ENCODE data around the gene NPIPB5. TPM values are rescaled to one million over a fixed set of nuclear protein-coding genes. Genes with fewer than 3 reads are reported as not detected.
"Not testable (repeated sequence)": the region's sequence is repeated elsewhere in the genome, so short reads cannot be mapped to it uniquely, and the experiment has no call there.

Gene NPIPB5
- 200 and 207 TPM in 2 replicates for total RNA-seq
- long read RNA-seq, partial matches to known transcripts, result 0 of 6 reads
- long read RNA-seq, other reads (novel, unspliced or antisense), result 6 of 6 reads

- not testable (repeated sequence) for H3K36me3 Mint-ChIP-seq (ENCODE audit: unreplicated experiment); DNase-seq (ENCODE audit: extremely low spot score, unreplicated experiment); H3K4me3 Mint-ChIP-seq (ENCODE audit: unreplicated experiment); H3K9me3 Mint-ChIP-seq (ENCODE audit: unreplicated experiment); H3K4me1 Mint-ChIP-seq (ENCODE audit: unreplicated experiment); H3K27me3 Mint-ChIP-seq (ENCODE audit: unreplicated experiment)
- peak within 1 kb of the TSS; percentile 77 for H3K27ac Mint-ChIP-seq (ENCODE audit: unreplicated experiment)
Measured at GRCh38 chr16:22510591-22510990, at the start of gene NPIPB5. Gene NPIPB5 (plus strand): TSS chr16:22510891. CDS start chr16:22513802, 2,911 bp downstream.

GRCh38 chr16:22468846-22469245, 41.8 kb upstream of the NPIPB5 start:
- not testable (repeated sequence) for H3K4me1 Mint-ChIP-seq (ENCODE audit: unreplicated experiment); H3K36me3 Mint-ChIP-seq (ENCODE audit: unreplicated experiment); H3K27ac Mint-ChIP-seq (ENCODE audit: unreplicated experiment); H3K4me3 Mint-ChIP-seq (ENCODE audit: unreplicated experiment); DNase-seq (ENCODE audit: extremely low spot score, unreplicated experiment); H3K27me3 Mint-ChIP-seq (ENCODE audit: unreplicated experiment); H3K9me3 Mint-ChIP-seq (ENCODE audit: unreplicated experiment)

GRCh38 chr16:22537996-22538395, 27.3 kb downstream of the NPIPB5 start:
- not testable (repeated sequence) for H3K36me3 Mint-ChIP-seq (ENCODE audit: unreplicated experiment); H3K27me3 Mint-ChIP-seq (ENCODE audit: unreplicated experiment); H3K9me3 Mint-ChIP-seq (ENCODE audit: unreplicated experiment); H3K4me3 Mint-ChIP-seq (ENCODE audit: unreplicated experiment); H3K4me1 Mint-ChIP-seq (ENCODE audit: unreplicated experiment); H3K27ac Mint-ChIP-seq (ENCODE audit: unreplicated experiment)
- peak; percentile 77 for DNase-seq (ENCODE audit: extremely low spot score, unreplicated experiment)

- not testable (repeated sequence) for H3K4me3 Mint-ChIP-seq (ENCODE audit: unreplicated experiment); H3K9me3 Mint-ChIP-seq (ENCODE audit: unreplicated experiment); H3K27ac Mint-ChIP-seq (ENCODE audit: unreplicated experiment); H3K4me1 Mint-ChIP-seq (ENCODE audit: unreplicated experiment); H3K36me3 Mint-ChIP-seq (ENCODE audit: unreplicated experiment); H3K27me3 Mint-ChIP-seq (ENCODE audit: unreplicated experiment); DNase-seq (ENCODE audit: extremely low spot score, unreplicated experiment)
Measured at GRCh38 chr16:22544809-22545208, 34.1 kb downstream of the NPIPB5 start.

- not testable (repeated sequence) for H3K36me3 Mint-ChIP-seq (ENCODE audit: unreplicated experiment); H3K9me3 Mint-ChIP-seq (ENCODE audit: unreplicated experiment); H3K27me3 Mint-ChIP-seq (ENCODE audit: unreplicated experiment); H3K27ac Mint-ChIP-seq (ENCODE audit: unreplicated experiment); DNase-seq (ENCODE audit: extremely low spot score, unreplicated experiment); H3K4me1 Mint-ChIP-seq (ENCODE audit: unreplicated experiment); H3K4me3 Mint-ChIP-seq (ENCODE audit: unreplicated experiment)
Measured at GRCh38 chr16:22546630-22547029, 35.9 kb downstream of the NPIPB5 start.

- not testable (repeated sequence) for H3K9me3 Mint-ChIP-seq (ENCODE audit: unreplicated experiment); H3K36me3 Mint-ChIP-seq (ENCODE audit: unreplicated experiment); H3K27me3 Mint-ChIP-seq (ENCODE audit: unreplicated experiment); DNase-seq (ENCODE audit: extremely low spot score, unreplicated experiment); H3K4me3 Mint-ChIP-seq (ENCODE audit: unreplicated experiment); H3K4me1 Mint-ChIP-seq (ENCODE audit: unreplicated experiment); H3K27ac Mint-ChIP-seq (ENCODE audit: unreplicated experiment)
Measured at GRCh38 chr16:22547170-22547765, 36.6 kb downstream of the NPIPB5 start.

- DNase-seq (ENCODE audit: extremely low spot score, unreplicated experiment); H3K36me3 Mint-ChIP-seq (ENCODE audit: unreplicated experiment); H3K4me3 Mint-ChIP-seq (ENCODE audit: unreplicated experiment); H3K27me3 Mint-ChIP-seq (ENCODE audit: unreplicated experiment); H3K27ac Mint-ChIP-seq (ENCODE audit: unreplicated experiment); H3K9me3 Mint-ChIP-seq (ENCODE audit: unreplicated experiment); H3K4me1 Mint-ChIP-seq (ENCODE audit: unreplicated experiment): not testable (repeated sequence)
Measured at GRCh38 chr16:22549853-22550252, 39.2 kb downstream of the NPIPB5 start.

GRCh38 chr16:22551143-22551542, 40.5 kb downstream of the NPIPB5 start:
- not testable (repeated sequence) for H3K4me1 Mint-ChIP-seq (ENCODE audit: unreplicated experiment); DNase-seq (ENCODE audit: extremely low spot score, unreplicated experiment); H3K4me3 Mint-ChIP-seq (ENCODE audit: unreplicated experiment); H3K9me3 Mint-ChIP-seq (ENCODE audit: unreplicated experiment); H3K27ac Mint-ChIP-seq (ENCODE audit: unreplicated experiment); H3K27me3 Mint-ChIP-seq (ENCODE audit: unreplicated experiment); H3K36me3 Mint-ChIP-seq (ENCODE audit: unreplicated experiment)

- H3K27ac Mint-ChIP-seq (ENCODE audit: unreplicated experiment); H3K4me1 Mint-ChIP-seq (ENCODE audit: unreplicated experiment); H3K36me3 Mint-ChIP-seq (ENCODE audit: unreplicated experiment); DNase-seq (ENCODE audit: extremely low spot score, unreplicated experiment); H3K27me3 Mint-ChIP-seq (ENCODE audit: unreplicated experiment); H3K4me3 Mint-ChIP-seq (ENCODE audit: unreplicated experiment); H3K9me3 Mint-ChIP-seq (ENCODE audit: unreplicated experiment): not testable (repeated sequence)
Measured at GRCh38 chr16:22551651-22552050, 41.0 kb downstream of the NPIPB5 start.

- H3K27ac Mint-ChIP-seq (ENCODE audit: unreplicated experiment); H3K36me3 Mint-ChIP-seq (ENCODE audit: unreplicated experiment); H3K4me3 Mint-ChIP-seq (ENCODE audit: unreplicated experiment); H3K4me1 Mint-ChIP-seq (ENCODE audit: unreplicated experiment); DNase-seq (ENCODE audit: extremely low spot score, unreplicated experiment); H3K9me3 Mint-ChIP-seq (ENCODE audit: unreplicated experiment); H3K27me3 Mint-ChIP-seq (ENCODE audit: unreplicated experiment): not testable (repeated sequence)
Measured at GRCh38 chr16:22556759-22557158, 46.1 kb downstream of the NPIPB5 start.

Other genes with a start within 250 kb of the NPIPB5 start
- 34.4 and 44.1 TPM in 2 replicates for gene POLR3E, start 213.5 kb upstream of the NPIPB5 start, total RNA-seq
- 22.8 and 23.7 TPM in 2 replicates for gene CDR2, start 136.3 kb upstream of the NPIPB5 start, total RNA-seq

All from osteocyte (in vitro differentiated cells).